WTC11 (cell line): ENCODE results near the gene OPCML. TPM values are rescaled to one million over a fixed set of nuclear protein-coding genes. Genes with fewer than 3 reads are reported as not detected.

Experiments used
- ATAC-seq: fragments of 200-7000 bp; cut with Tn5 transposase; 2 replicates; pipeline ENCODE4 v1.10.0; 2021; ENCODE audit warnings: mild to moderate bottlenecking, moderate library complexity
- CTCF ChIA-PET: fragments of 300-600 bp; sonication (Branson Sonifier 250); formaldehyde crosslinking; loops from one replicate; lab custom pipeline; 2021; ENCODE audit warnings: antibody characterized with exemption; lab: Charles Lee
- POLR2A ChIA-PET: fragments of 350-600 bp; sonication (Branson Sonifier 250); formaldehyde crosslinking; loops from one replicate; lab custom pipeline; 2021; ENCODE audit warnings: antibody characterized with exemption; lab: Charles Lee
- DNase-seq: peaks from one replicate; pipeline ENCODE4 v3.0.0; 2021; ENCODE audit warnings: low spot score
- H3K27ac Mint-ChIP-seq: 2 replicates; pipeline ENCODE4 v1.8.0; 2021; ENCODE audit warnings: mixed read lengths
- H3K27me3 Mint-ChIP-seq: 2 replicates; pipeline ENCODE4 v1.8.0; 2021; ENCODE audit warnings: low read depth, mild to moderate bottlenecking, moderate library complexity, mixed read lengths
- H3K36me3 Mint-ChIP-seq: 2 replicates; pipeline ENCODE4 v1.8.0; 2021; ENCODE audit warnings: mixed read lengths
- H3K4me1 Mint-ChIP-seq: 2 replicates; pipeline ENCODE4 v1.8.0; 2022; ENCODE audit warnings: mixed read lengths
- H3K4me3 Mint-ChIP-seq: 2 replicates; pipeline ENCODE4 v1.8.0; 2021; ENCODE audit warnings: mild to moderate bottlenecking, moderate library complexity, mixed read lengths
- H3K9me3 Mint-ChIP-seq: 2 replicates; pipeline ENCODE4 v1.8.0; 2021; ENCODE audit warnings: mixed read lengths
- ATF3 ChIP-seq: sonication (generic); formaldehyde crosslinking; conservative IDR thresholded peaks from 2 replicates; pipeline ENCODE4 v1.8.1; 2022; ENCODE audit warnings: mild to moderate bottlenecking, missing genetic modification reagents
- CREB1 ChIP-seq: sonication (generic); formaldehyde crosslinking; IDR thresholded peaks from 2 replicates; pipeline ENCODE4 v1.8.0; 2023; ENCODE audit warnings: mild to moderate bottlenecking, missing genetic modification reagents
- FOXJ3 ChIP-seq: sonication (generic); formaldehyde crosslinking; IDR thresholded peaks from 2 replicates; pipeline ENCODE4 v1.9.0; 2021; ENCODE audit warnings: missing genetic modification reagents, mild to moderate bottlenecking, borderline replicate concordance
- FOXK1 ChIP-seq: sonication (generic); formaldehyde crosslinking; IDR thresholded peaks from 2 replicates; pipeline ENCODE4 v1.8.0; 2022; ENCODE audit warnings: mild to moderate bottlenecking, moderate library complexity, missing genetic modification reagents
- NR2C2 ChIP-seq: sonication (generic); formaldehyde crosslinking; IDR thresholded peaks from 2 replicates; pipeline ENCODE4 v1.8.0; 2022; ENCODE audit warnings: mild to moderate bottlenecking, missing genetic modification reagents
- PRDM15 ChIP-seq: sonication (generic); formaldehyde crosslinking; IDR thresholded peaks from 2 replicates; pipeline ENCODE4 v1.8.0; 2022; ENCODE audit warnings: missing genetic modification reagents
- PRRX2 ChIP-seq: fragments of 250-450 bp; sonication (Bioruptor Pico); IDR thresholded peaks from 2 replicates; pipeline ENCODE4 v1.8.0; 2021; ENCODE audit warnings: mild to moderate bottlenecking
- TP53 ChIP-seq: sonication (generic); formaldehyde crosslinking; IDR thresholded peaks from 2 replicates; pipeline ENCODE4 v1.8.1; 2023; ENCODE audit warnings: mild to moderate bottlenecking, missing genetic modification reagents
- ZBTB21 ChIP-seq: sonication (generic); formaldehyde crosslinking; IDR thresholded peaks from 2 replicates; pipeline ENCODE4 v1.8.1; 2023; ENCODE audit warnings: mild to moderate bottlenecking, missing genetic modification reagents, borderline replicate concordance
- ZNF263 ChIP-seq: sonication (generic); formaldehyde crosslinking; IDR thresholded peaks from 2 replicates; pipeline ENCODE4 v1.8.1; 2022; ENCODE audit warnings: low read depth, mild to moderate bottlenecking, moderate library complexity, missing genetic modification reagents
- ZNF423 ChIP-seq: fragments of 250-450 bp; sonication (Bioruptor Pico); IDR thresholded peaks from 2 replicates; pipeline ENCODE4 v2.1.2; 2022; ENCODE audit warnings: mild to moderate bottlenecking, moderate library complexity
- total RNA-seq: library from RNA; stranded (reverse); gene quantifications from 3 replicates; pipeline ENCODE4 v1.2.3, GENCODE V29; 2021
- TF ChIP-seq, protein P1 (sequence below): sonication (generic); formaldehyde crosslinking; IDR thresholded peaks from 2 replicates; pipeline ENCODE4 v1.8.1; 2022; ENCODE audit warnings: missing genetic modification reagents, borderline replicate concordance
- TF ChIP-seq, protein P2 (sequence below): sonication (generic); formaldehyde crosslinking; IDR thresholded peaks from 2 replicates; pipeline ENCODE4 v1.8.1; 2023; ENCODE audit warnings: mild to moderate bottlenecking, moderate library complexity, missing genetic modification reagents
- TF ChIP-seq, protein P3 (sequence below): fragments of 250-450 bp; sonication (Bioruptor Pico); IDR thresholded peaks from 2 replicates; pipeline ENCODE4 v1.9.0; 2021; ENCODE audit warnings: mild to moderate bottlenecking
- TF ChIP-seq, protein P4 (sequence below): sonication (generic); formaldehyde crosslinking; IDR thresholded peaks from 2 replicates; pipeline ENCODE4 v1.8.0; 2023; ENCODE audit warnings: mild to moderate bottlenecking, missing genetic modification reagents
- TF ChIP-seq, protein P5 (sequence below): sonication (generic); formaldehyde crosslinking; IDR thresholded peaks from 2 replicates; pipeline ENCODE4 v1.8.0; 2023; ENCODE audit warnings: missing genetic modification reagents
- TF ChIP-seq, protein P6 (sequence below): fragments of 250-450 bp; sonication (Bioruptor Pico); IDR thresholded peaks from 2 replicates; pipeline ENCODE4 v1.9.0; 2021; ENCODE audit warnings: mild to moderate bottlenecking

The OPCML gene
- total RNA-seq, 1 experiment from 2014 or later, result 1.5 TPM

- no peak for TF ChIP-seq PRRX2 (CRISPR knock-in tag)
- TF ChIP-seq, protein P1, sequence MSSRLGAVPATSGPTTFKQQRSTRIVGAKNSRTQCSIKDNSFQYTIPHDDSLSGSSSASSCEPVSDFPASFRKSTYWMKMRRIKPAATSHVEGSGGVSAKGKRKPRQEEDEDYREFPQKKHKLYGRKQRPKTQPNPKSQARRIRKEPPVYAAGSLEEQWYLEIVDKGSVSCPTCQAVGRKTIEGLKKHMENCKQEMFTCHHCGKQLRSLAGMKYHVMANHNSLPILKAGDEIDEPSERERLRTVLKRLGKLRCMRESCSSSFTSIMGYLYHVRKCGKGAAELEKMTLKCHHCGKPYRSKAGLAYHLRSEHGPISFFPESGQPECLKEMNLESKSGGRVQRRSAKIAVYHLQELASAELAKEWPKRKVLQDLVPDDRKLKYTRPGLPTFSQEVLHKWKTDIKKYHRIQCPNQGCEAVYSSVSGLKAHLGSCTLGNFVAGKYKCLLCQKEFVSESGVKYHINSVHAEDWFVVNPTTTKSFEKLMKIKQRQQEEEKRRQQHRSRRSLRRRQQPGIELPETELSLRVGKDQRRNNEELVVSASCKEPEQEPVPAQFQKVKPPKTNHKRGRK (CRISPR knock-in tag), result no peak
- TF ChIP-seq ZNF263 (CRISPR knock-in tag), result no peak
- no peak for TF ChIP-seq ZNF423 (CRISPR knock-in tag)
- TF ChIP-seq, protein P2, sequence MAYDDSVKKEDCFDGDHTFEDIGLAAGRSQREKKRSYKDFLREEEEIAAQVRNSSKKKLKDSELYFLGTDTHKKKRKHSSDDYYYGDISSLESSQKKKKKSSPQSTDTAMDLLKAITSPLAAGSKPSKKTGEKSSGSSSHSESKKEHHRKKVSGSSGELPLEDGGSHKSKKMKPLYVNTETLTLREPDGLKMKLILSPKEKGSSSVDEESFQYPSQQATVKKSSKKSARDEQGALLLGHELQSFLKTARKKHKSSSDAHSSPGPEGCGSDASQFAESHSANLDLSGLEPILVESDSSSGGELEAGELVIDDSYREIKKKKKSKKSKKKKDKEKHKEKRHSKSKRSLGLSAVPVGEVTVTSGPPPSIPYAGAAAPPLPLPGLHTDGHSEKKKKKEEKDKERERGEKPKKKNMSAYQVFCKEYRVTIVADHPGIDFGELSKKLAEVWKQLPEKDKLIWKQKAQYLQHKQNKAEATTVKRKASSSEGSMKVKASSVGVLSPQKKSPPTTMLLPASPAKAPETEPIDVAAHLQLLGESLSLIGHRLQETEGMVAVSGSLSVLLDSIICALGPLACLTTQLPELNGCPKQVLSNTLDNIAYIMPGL (CRISPR knock-in tag), result no peak
- TF ChIP-seq ZBTB21 (CRISPR knock-in tag), result no peak
- TF ChIP-seq, protein P3, sequence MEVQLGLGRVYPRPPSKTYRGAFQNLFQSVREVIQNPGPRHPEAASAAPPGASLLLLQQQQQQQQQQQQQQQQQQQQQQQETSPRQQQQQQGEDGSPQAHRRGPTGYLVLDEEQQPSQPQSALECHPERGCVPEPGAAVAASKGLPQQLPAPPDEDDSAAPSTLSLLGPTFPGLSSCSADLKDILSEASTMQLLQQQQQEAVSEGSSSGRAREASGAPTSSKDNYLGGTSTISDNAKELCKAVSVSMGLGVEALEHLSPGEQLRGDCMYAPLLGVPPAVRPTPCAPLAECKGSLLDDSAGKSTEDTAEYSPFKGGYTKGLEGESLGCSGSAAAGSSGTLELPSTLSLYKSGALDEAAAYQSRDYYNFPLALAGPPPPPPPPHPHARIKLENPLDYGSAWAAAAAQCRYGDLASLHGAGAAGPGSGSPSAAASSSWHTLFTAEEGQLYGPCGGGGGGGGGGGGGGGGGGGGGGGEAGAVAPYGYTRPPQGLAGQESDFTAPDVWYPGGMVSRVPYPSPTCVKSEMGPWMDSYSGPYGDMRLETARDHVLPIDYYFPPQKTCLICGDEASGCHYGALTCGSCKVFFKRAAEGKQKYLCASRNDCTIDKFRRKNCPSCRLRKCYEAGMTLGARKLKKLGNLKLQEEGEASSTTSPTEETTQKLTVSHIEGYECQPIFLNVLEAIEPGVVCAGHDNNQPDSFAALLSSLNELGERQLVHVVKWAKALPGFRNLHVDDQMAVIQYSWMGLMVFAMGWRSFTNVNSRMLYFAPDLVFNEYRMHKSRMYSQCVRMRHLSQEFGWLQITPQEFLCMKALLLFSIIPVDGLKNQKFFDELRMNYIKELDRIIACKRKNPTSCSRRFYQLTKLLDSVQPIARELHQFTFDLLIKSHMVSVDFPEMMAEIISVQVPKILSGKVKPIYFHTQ, result no peak
- TF ChIP-seq, protein P4, sequence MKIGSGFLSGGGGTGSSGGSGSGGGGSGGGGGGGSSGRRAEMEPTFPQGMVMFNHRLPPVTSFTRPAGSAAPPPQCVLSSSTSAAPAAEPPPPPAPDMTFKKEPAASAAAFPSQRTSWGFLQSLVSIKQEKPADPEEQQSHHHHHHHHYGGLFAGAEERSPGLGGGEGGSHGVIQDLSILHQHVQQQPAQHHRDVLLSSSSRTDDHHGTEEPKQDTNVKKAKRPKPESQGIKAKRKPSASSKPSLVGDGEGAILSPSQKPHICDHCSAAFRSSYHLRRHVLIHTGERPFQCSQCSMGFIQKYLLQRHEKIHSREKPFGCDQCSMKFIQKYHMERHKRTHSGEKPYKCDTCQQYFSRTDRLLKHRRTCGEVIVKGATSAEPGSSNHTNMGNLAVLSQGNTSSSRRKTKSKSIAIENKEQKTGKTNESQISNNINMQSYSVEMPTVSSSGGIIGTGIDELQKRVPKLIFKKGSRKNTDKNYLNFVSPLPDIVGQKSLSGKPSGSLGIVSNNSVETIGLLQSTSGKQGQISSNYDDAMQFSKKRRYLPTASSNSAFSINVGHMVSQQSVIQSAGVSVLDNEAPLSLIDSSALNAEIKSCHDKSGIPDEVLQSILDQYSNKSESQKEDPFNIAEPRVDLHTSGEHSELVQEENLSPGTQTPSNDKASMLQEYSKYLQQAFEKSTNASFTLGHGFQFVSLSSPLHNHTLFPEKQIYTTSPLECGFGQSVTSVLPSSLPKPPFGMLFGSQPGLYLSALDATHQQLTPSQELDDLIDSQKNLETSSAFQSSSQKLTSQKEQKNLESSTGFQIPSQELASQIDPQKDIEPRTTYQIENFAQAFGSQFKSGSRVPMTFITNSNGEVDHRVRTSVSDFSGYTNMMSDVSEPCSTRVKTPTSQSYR (CRISPR knock-in tag), result no peak
Measured at GRCh38 chr11:133238027-133238426, 294.3 kb downstream of the OPCML start (continued).

DNA sequence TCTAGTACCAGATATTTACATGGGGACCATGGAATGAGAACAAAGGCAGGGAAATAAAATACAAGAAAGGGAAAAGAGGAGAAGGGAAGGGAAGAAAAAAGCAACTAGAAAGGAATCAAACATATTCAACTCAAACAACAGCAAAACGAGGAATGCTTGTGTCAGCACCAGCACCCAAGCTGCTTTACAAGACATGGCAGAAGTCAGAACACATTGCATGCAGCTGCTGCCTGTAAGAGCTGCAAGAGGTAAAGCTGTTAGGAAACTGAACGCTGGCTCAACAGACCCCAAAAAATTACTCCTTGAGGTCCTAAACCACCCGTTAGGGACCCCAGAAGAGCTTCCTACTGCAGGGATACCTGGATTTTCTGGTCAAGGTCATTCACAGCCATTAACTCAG is 296.9 kb downstream of the OPCML start:
- ChIA-PET POLR2A (no interaction called here), CTCF (interaction anchor here (1.5 kb wide), 1 partner anchor 8 kb away, joined by 6 read pairs; no protein-coding TSS in a partner anchor)
- Mint-ChIP-seq H3K27ac (no peak overlapping the region), H3K27me3 (peaks cover 21% of the 10 kb centered on the region), H3K36me3 (peaks cover 13% of the 10 kb centered on the region), H3K4me3 (no peak overlapping the region), H3K4me1 (peaks cover 55% of the 10 kb centered on the region), H3K9me3 (peaks cover 23% of the 10 kb centered on the region)
- ATAC-seq (no peak), DNase-seq (no peak)
- TF ChIP-seq ZNF423 (CRISPR knock-in tag) (no peak), NR2C2 (CRISPR knock-in tag) (no peak), CREB1 (CRISPR knock-in tag) (no peak)
- TF ChIP-seq, protein P5, sequence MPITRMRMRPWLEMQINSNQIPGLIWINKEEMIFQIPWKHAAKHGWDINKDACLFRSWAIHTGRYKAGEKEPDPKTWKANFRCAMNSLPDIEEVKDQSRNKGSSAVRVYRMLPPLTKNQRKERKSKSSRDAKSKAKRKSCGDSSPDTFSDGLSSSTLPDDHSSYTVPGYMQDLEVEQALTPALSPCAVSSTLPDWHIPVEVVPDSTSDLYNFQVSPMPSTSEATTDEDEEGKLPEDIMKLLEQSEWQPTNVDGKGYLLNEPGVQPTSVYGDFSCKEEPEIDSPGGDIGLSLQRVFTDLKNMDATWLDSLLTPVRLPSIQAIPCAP (CRISPR knock-in tag), result no peak
- TF ChIP-seq, protein P6, sequence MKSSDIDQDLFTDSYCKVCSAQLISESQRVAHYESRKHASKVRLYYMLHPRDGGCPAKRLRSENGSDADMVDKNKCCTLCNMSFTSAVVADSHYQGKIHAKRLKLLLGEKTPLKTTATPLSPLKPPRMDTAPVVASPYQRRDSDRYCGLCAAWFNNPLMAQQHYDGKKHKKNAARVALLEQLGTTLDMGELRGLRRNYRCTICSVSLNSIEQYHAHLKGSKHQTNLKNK (CRISPR knock-in tag), result no peak

DNA sequence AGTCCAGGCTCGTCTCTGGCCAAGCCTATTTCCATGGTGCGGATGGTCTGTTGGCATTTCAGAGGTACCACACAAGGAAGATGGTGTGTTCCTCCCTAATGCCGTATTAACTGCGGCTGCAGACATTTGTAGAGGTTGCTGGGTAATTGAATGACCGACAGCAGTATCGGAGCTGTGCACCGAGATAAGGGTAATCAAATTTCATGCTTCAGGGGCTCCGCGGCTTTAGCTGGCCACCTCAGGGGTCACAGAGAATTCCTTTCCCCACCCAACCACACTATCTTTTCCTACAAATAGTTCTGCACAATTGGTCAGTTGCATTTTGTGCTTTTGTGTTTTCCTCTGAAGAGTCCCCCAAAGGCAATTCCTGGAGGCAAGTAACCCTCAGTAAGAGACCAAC is 297.4 kb downstream of the OPCML start:
- Mint-ChIP-seq H3K4me1 (peaks cover 55% of the 10 kb centered on the region), H3K27me3 (peaks cover 26% of the 10 kb centered on the region), H3K9me3 (peaks cover 23% of the 10 kb centered on the region), H3K36me3 (peaks cover 13% of the 10 kb centered on the region), H3K27ac (no peak overlapping the region), H3K4me3 (no peak overlapping the region)
- ChIA-PET CTCF (interaction anchor here (1.5 kb wide), 1 partner anchor 9 kb away, joined by 6 read pairs; no protein-coding TSS in a partner anchor), POLR2A (no interaction called here)
- DNase-seq (no peak), ATAC-seq (no peak)
- TF ChIP-seq PRDM15 (CRISPR knock-in tag), result no peak
- no peak for TF ChIP-seq FOXJ3 (CRISPR knock-in tag)
- no peak for TF ChIP-seq FOXK1
- TF ChIP-seq ATF3 (CRISPR knock-in tag), result no peak
- TF ChIP-seq TP53, result no peak
